H54 (cell line): ENCODE measurements around the gene RGS17.

ENCODE experiments used
- DNase-seq: peaks from one replicate; pipeline ENCODE4 v3.0.0; 2011; ENCODE audit warnings: low spot score, mixed read lengths; ENCODE audit not compliant: insufficient read length
- FAIRE-seq: peaks from 3 replicates; lab custom pipeline; 2011; peaks lifted over from hg19 to GRCh38; lab: Jason Lieb, UNC
- POLR2A ChIP-seq: IDR thresholded peaks from 2 replicates; pipeline ENCODE4 v1.6.1; 2011; ENCODE audit warnings: low read depth, mild to moderate bottlenecking, low read length

Gene RGS17

GRCh38 chr6:153051801-153052200 lies 79.3 kb downstream of the RGS17 start:
- no peak for DNase-seq
- no peak for TF ChIP-seq POLR2A
- no peak for FAIRE-seq

GRCh38 chr6:153048631-153049030 lies 82.5 kb downstream of the RGS17 start:
- DNase-seq: no peak
- TF ChIP-seq POLR2A: no peak
- no peak for FAIRE-seq

GRCh38 chr6:153047386-153047785 lies 83.7 kb downstream of the RGS17 start:
- DNase-seq (no peak), FAIRE-seq (no peak)
- no peak for TF ChIP-seq POLR2A

GRCh38 chr6:153045271-153045670 lies 85.8 kb downstream of the RGS17 start:
- no peak for DNase-seq
- no peak for TF ChIP-seq POLR2A
- no peak for FAIRE-seq

- FAIRE-seq: no peak
- TF ChIP-seq POLR2A: no peak
- no peak for DNase-seq
Measured at GRCh38 chr6:153044295-153044694, 86.8 kb downstream of the RGS17 start.

GRCh38 chr6:153043719-153044118 lies 87.4 kb downstream of the RGS17 start:
- DNase-seq (no peak), FAIRE-seq (no peak)
- no peak for TF ChIP-seq POLR2A

GRCh38 chr6:153038378-153039057 lies 92.6 kb downstream of the RGS17 start:
- DNase-seq (peak; percentile 7), FAIRE-seq (peak; percentile 90)

GRCh38 chr6:153034139-153034538 lies 96.9 kb downstream of the RGS17 start:
- no peak for TF ChIP-seq POLR2A
- FAIRE-seq (no peak), DNase-seq (no peak)

More at GRCh38 chr6:153038378-153039057, 92.6 kb downstream of the RGS17 start:
- TF ChIP-seq POLR2A: no peak

- FAIRE-seq: peak; percentile 15
- DNase-seq: no peak
- TF ChIP-seq POLR2A: no peak
Measured at GRCh38 chr6:153032255-153032882, 98.7 kb downstream of the RGS17 start.

GRCh38 chr6:153031335-153031955 lies 99.6 kb downstream of the RGS17 start:
- FAIRE-seq: no peak
- no peak for TF ChIP-seq POLR2A
- no peak for DNase-seq

GRCh38 chr6:153028963-153029362 lies 102.1 kb downstream of the RGS17 start:
- TF ChIP-seq POLR2A: no peak
- DNase-seq (no peak), FAIRE-seq (no peak)

- DNase-seq (no peak), FAIRE-seq (no peak)
- no peak for TF ChIP-seq POLR2A
Measured at GRCh38 chr6:153028286-153028685, 102.8 kb downstream of the RGS17 start.

GRCh38 chr6:153027480-153027879 lies 103.6 kb downstream of the RGS17 start:
- TF ChIP-seq POLR2A: no peak
- no peak for FAIRE-seq
- no peak for DNase-seq

GRCh38 chr6:153024709-153025017 lies 106.4 kb downstream of the RGS17 start:
- DNase-seq: no peak
- no peak for TF ChIP-seq POLR2A
- no peak for FAIRE-seq

- DNase-seq (no peak), FAIRE-seq (peak; percentile 68)
- TF ChIP-seq POLR2A: no peak
Measured at GRCh38 chr6:153023977-153024708, 106.9 kb downstream of the RGS17 start.
